NAMALWA (cell line): ENCODE data around the gene IRX1.

ENCODE experiments used
- DNase-seq: peaks from one replicate; pipeline ENCODE4 v3.0.0-alpha.2; 2015; ENCODE audit warnings: low spot score

The IRX1 gene

DNA sequence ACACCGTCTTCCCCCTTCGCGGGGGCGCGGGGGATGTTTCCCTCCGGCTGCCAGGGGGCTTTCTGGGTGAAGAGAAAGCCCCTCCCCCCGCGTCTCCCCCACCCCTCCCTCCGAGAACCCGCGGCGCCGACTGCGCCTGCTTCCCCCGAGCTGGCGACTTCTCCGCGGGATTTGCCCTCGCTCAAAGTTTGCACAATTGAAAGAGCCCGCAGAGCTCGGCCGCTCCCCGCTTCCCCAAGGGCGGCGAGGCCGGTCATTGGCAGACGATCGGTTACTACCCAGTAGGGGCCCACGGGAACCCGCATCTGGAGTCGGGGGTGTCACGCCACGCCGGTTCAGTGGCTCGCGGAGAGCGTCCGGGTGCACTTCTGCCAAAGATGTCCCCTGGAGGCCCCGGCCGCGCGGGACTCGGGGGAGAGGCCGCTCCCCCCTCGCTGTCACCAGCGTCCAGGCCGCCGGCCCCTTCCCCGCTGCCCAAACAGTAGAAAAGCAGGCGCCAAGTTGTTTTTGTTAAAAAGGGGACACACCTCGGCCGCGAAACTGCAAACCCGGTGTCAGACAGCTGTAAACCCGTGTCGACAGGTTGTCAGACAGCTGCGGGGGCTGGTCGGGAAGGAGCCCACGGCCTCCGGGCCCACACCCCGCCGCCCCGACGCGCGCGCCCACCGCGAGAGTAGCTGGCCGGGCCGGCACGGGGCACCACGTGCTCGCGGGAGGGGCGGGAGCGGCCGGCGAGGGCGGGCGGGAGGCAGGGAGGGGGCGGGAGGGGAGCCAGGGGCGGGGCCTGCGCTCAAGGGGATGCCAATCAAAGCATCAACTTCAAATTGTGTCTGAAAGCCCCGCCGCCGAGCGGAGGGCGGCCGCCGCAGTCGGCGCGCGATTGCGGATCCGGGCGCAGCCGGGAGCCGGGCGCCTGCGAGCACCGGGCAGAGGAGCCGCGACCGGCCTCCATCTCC is at the start of gene IRX1:
IRX1 (plus strand) TSS at position 827 of the 956 bp plus-strand sequence. CDS start 274 bp downstream, outside the sequence.
- no peak for DNase-seq

DNA sequence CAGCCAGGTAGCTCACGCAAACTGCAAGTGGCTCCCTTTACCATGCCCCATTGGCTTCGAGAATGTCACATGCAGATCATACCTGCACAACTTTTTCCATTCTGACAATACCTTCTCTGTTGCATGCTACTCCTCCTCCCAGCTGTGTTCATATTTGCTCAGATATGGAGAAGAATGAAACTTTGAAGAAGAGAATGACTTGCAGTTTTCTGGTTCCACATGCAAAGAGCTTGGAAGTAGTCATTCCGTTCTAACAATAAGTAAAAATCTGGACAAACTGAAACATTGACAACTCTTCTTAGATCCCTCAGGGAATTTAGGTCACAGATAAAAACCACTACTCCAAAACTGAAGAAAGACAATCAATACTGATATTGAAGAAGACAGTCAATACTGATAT is 49.6 kb upstream of the IRX1 start:
- no peak for DNase-seq

DNA sequence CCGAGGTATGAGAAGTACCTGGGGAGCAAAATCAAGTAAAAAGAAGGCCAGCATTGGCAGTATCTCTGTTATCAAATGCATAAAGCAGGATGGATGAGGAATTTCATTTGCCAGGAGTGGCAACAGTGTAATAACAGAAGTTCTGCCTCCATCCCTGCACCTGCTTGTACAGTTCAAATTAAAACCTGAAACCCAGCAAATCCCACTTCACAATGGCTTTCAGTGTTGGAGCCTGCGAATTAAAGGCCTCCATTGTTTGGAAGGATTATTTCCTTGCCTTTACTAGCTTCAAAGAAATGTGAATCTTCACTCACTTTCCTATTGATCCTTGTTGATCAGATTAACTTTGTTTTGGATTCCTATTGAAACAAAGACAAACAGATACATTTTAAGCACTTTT is 31.5 kb upstream of the IRX1 start:
- DNase-seq, result no peak

DNA sequence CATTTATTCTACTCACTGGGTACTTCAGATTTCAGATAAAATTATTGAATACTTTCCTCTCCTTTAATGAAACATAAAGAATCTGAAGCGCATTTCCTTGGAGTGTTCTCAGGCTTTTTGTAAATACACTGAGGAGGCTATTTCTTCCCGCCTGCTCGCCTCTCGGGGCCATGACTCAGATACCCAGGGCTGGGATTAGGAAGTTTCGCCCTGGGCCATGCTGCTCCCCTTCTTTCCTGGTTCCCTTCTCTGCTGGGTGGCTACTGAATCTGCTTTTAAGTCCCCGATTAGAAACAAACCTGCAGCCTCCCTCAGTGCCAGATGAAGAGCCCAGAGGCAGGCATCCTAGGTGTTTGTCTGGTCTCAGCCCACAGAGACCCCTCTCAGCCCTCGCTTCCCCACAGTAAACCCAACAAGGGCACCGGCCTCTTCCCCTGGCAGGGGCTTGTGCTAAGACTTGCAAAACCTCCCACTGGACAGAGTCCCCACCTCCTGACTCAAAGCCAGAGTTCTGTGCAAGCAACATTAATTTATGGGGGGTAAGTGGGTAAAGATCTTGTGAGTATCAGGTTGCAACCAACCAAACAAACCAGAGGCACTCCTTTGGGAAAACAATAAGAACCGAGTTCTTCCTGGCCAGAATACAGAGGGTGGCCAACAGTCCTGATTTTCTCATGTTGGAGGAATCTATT is 30.7 kb upstream of the IRX1 start:
- no peak for DNase-seq

DNA sequence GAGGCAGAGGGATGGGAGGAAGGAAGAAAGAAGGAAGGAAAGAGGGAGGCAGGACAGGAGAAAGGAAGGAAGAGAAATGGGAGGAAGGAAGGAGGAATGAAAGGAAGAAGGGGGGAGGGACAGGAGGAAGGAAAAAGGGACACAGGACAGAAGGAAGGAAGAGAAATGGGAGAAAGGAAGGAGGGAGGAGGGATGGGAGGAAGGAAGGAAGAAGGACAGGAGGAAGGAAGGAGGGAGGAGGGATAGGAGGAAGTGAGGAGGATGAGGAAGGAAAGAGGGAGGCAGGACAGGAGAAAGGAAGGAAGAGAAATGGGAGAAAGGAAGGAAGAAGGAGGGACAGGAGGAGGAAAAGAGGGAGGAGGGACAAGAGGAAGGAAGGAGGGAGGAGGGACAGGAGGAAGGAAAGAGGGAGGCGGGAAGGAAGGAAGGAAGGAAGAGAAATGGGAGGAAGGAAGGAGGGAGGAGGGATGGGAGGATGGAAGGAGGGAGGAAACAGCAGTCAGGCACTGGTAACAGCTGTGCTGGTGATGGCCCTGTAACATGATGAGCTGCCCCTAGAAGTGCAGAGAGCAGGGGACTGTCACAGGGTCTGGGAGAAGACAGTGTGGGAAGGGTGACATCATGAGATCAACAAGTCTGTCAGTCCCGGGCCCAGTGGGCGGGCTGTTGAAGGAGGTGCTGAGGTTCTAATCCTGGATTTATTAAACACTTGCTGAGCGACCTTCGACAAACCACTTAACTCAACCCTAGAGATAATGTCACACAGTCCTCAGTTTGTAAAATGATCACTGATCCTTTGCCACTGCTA is 10.7 kb upstream of the IRX1 start:
- peak; percentile 11 for DNase-seq

DNA sequence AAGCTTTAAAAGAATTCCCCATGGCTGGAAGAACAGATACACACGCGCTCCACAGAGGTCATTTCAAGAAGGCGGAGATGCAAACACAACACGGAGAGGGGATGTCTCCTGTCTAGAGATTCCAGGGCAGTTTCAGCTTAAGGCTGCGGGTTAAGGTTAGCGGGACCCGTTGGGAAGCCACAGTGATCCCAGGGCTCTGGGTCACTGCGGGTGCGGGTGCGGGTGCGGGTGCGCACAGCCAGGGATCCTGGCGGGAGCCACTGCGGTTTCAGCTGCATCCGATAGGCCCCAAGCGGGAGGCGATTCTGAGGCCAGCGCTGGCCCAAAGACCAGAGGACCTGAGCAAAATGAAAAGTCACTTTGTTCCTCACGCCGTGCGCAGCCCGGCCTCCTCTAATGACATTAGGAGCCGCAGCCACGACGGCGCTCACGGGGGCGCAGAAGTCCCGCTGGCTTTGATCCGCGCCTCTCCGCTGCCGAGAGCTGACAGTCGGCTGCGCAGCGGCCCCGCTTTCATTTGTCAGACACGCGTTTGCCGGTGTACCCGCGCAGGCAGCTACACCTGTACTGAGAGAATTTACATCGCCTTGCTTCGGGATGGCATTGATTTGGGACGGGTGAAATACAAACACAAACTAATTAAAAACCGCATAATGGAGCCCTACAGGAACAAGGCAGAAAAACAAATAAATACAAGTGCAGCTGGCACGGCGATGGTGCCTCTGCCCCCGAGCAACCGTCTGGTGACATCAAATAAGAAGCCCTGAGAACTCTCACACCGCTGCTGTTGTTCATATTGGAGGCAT is 5.3 kb upstream of the IRX1 start:
- no peak for DNase-seq

DNA sequence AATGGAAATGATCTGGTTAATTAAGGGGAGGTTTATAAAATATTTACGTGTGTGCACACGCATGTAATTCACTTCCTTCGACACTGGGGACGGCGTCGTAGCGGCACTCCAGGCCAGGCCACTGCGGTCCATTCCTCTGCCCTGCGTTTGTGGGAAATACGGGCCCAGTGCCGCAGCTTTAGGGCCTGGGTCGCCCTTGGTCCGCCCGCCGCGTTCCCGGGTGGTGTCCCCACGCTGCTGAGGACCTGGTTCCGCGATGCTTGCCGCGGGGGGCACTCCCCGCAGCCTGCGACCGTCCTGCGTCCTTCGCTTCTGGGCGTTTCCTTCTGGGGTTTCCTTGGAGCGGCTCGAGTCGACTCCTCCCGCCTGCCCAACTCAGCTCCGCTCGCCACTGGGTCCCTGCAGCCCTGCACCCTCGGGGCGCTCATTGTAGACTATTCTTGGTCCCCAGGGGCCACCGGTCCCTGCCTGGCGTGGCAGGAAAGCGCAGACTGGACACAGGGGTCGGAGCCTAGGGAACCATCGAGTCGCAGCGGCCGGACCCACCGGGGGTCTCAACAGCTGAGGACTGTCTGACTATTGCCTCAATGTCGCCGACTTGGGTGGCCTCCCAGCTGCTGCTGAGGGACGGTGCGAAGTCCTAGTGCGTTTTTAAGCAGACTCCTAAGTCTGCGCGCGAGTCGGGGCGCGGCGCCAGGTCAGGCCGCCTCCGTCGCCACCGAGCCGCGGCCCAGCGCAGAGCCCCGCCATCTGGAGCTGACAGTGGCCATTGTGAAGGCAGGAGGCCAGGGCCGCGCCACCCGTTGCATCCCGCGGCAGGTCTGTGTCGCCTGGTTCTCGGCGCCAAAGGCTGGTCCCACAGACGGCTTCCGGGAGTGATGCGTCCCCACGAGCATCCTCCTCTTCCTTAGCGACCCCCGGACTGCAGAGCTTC is 4.4 kb upstream of the IRX1 start:
- DNase-seq, result no peak

DNA sequence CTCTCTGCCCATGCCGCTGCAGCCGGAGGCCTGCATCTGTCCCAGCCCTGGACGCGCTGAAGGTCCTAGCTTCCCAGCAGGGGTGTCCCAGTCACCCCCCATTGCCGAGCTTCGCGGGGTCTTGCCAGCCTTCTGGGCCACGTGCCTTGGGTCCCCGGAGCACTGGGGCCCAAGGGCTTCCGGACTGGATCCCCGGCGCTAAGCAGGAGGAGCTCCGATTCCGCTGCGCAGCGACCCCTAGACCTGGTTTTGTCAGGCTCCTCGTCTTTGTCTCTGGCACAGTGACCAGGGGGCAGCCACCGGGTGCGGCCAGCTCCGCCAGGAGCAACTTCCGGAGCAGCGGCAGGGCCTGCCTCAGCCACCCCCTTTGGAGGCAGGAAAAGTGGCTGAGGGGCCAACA is 3.3 kb upstream of the IRX1 start:
- no peak for DNase-seq

DNA sequence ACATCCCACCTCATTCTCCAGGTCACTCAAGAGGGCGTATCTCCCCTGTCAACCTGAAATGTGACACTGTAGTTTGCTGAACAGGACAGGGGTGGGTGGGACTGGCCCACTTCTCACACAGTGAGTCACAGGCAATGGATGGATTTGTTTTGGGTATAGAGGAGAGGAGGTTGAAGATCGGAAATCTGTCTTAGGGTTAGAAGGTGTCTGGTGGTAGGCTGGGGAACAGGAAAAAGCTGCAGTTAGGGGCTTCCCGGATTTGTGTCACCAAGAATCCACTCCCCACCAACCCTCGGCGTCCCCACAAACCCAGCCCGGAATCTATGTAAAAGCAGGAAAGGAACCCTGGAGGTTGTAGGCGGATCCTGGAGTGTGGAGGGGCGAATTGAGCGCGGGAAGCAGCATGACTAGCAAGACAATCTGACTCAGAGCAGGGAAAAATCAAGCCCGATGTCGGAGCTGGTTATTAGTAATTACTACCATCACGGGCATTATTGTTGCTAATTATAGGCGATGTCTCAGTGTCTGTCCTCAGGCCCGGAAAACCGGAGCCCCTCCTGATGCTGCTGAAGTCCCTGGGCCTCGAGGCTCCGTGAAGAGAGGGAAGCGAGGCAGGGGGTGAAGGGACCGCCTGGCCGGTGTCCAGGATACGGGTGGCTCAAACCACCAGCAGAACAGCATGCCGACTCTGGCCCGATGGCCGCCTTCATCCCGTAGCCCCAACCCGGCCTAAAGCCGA is 1.7 kb upstream of the IRX1 start:
- no peak for DNase-seq

DNA sequence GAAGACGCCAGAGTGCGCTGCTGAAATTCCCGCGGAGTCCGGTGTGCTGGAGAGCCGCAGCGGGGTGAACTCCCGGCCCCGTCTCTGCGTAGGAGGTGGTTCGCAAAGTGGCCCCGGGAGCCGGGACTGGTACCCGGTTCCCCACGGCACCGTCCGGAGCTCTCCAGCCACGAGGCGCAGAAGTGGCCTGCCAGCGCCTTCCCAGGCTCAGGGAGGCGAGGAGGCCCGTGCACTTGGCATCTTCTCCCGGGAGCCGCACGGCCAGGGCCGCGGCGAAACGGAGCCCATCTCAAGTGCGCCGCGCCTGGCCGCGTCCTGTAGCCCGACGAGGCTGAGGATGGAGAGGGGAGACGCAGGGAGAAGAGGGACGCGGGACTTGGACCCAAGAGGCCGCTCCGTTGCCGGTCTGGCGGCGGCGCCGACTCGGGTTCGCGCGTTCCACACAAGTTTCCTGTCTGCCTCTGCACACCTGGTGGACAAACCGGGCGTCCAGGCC is 1.1 kb upstream of the IRX1 start:
- no peak for DNase-seq

DNA sequence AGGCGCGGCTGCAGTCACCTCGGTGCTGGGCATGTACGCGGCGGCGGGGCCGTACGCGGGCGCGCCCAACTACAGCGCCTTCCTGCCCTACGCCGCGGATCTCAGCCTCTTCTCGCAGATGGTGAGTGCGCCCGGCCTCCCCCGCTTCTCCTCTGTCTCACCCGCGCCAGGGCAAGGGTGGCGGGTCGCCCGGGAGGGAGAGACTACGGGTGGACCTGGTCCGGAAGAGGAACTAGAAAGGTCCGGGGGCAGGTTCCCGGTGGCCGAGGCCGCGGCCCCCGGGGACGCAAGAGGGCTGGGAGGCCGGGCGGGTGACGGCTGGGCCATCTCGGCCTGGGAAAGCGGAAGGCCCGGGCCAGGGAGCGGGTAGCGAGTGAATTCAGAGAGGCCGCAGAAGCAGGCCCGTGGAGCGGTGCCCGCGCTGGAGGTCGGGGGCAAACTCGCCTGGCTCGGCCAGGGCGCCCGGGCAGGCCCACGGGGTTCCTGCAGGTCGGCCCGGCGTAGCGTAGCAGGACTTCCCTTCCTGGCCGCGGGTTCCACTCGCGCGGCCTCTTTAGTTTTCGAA is 711 bp downstream of the IRX1 start:
- no peak for DNase-seq

DNA sequence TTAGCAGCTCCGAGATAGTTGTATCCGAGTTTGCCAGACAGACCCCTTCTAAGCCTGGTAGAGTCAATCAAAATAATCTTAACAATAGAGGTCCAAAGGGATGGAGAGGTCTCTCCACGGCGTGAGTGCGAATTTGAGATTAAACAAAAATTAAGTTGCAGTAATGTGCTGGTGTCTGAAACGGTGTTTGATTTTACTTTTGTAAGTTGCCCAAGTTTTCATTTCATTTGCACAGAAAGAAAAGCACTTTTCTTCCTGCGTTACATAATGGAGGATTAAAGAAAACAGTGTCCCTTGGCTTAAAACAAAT is 1.2 kb downstream of the IRX1 start:
- DNase-seq, result no peak

DNA sequence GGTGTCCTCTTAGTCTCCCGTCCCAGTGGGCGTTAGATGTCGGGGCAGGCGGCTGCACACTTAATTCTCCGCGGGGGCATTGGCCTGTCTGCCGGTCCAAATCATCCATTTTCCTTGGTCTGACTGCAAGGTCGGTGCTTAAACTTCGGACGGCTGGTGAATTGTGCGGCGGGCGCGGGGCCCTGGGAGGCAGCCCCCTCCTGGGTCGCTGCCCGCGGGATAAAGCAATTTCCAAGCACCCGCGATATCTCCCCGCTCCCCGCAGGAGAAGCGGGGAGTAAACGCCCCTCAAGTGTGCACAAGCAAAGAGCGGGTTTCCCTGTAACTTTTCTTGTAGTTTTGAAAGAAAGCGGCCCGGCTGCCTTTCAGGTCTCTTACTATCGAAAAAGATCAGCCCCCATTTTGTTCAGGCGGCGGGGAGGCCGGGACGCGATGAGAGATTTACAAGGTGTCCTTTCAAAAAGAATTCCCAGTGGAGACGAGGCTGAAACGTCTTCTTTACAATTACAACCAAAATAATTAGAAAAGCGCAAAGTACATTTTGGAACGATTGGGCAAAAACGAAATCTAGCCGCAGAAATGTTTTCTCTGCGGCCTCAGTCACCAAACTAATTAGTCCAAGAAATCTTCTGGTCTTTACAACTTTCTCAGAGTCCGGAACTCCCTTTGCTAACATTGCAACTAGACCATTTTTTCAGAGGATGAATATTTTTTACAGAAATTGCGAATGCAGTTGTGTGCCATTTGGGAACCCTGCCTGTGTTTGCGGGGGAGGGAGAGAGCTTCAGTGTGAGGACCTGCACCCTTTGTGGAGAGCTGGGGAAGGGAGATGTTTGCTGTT is 1.8 kb downstream of the IRX1 start:
- no peak for DNase-seq

DNA sequence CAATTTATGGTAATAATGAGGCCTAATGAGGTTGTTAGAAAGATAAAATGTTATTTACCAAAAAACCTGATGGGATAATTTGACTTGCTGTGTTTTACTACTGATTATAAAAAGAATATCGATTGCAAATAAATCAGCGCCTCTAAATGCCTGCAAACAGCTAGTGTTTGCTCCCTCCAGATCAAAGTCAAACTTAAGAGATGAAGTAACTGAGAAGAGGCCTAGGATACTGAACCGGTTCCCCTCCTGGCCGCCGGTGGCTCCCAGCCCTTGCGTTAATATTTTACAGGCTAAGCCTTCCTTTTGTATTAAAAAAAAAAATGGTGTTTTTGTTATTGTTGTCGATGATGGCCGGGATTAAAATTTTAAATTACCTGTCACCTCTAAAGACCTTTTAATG is 2.6 kb downstream of the IRX1 start:
- no peak for DNase-seq

DNA sequence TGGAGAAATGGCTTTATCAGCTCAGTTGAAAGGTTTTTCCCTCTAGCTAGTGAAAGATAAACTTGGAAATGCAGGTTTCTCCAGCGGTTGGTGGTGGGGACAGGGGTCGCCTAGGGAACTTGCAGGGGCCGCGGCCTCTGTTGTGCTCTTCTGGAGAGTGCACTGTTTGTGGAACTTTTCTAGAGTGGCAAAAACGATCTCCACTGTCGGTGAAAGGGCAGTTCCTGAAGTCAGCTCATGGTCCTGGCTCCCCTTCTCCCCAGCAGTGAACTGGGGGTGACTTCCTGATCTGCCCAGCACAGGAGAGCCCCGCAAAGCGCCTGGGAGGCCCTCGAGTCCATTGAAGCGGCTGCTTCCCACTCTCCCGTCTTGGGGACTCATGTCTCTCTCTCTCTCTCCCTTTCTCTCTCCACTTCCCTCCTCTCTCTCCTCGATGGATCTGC is 3.2 kb downstream of the IRX1 start:
- DNase-seq, result no peak

DNA sequence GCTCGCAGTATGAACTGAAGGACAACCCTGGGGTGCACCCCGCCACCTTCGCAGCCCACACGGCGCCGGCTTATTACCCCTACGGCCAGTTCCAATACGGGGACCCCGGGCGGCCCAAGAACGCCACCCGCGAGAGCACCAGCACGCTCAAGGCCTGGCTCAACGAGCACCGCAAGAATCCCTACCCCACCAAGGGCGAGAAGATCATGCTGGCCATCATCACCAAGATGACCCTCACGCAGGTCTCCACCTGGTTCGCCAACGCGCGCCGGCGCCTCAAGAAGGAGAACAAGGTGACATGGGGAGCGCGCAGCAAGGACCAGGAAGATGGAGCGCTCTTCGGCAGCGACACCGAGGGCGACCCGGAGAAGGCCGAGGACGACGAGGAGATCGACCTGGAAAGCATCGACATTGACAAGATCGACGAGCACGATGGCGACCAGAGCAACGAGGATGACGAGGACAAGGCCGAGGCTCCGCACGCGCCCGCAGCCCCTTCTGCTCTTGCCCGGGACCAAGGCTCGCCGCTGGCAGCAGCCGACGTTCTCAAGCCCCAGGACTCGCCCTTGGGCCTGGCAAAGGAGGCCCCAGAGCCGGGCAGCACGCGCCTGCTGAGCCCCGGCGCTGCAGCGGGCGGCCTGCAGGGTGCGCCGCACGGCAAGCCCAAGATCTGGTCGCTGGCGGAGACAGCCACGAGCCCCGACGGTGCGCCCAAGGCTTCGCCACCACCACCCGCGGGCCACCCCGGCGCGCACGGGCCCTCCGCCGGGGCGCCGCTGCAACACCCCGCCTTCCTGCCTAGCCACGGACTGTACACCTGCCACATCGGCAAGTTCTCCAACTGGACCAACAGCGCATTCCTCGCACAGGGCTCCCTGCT is 3.8 kb downstream of the IRX1 start:
- DNase-seq, result no peak
